T-helper 22 cell (primary cell): ENCODE results near the gene CEACAM3.
"Not testable (repeated sequence)": the region's sequence is repeated elsewhere in the genome, so short reads cannot be mapped to it uniquely, and the experiment has no call there.

Experiments
- DNase-seq: peaks from one replicate; pipeline ENCODE4 v3.0.0-alpha.2; 2020; ENCODE audit warnings: low read depth

CEACAM3 gene

DNA sequence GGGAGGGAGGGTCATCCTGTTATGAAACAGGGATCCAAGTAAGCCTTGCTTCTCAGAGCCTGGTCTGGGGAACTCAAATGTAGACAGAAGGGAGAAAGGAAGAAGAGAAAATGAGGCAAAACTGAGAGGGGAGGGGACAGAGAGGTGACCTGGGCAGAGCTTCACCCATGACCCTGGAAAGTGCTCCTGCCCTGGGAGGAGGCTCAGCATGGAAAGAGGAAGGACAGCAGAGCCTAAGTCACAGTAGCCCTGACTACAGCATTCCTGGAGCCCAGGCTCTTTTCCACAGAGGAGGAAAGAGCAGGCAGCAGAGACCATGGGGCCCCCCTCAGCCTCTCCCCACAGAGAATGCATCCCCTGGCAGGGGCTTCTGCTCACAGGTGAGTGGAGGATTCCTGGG lies at the start of gene CEACAM3:
CEACAM3 (plus strand) TSS at position 226 of the 400 bp plus-strand sequence; CDS start at position 317, 91 bp downstream.
- no peak for DNase-seq

DNA sequence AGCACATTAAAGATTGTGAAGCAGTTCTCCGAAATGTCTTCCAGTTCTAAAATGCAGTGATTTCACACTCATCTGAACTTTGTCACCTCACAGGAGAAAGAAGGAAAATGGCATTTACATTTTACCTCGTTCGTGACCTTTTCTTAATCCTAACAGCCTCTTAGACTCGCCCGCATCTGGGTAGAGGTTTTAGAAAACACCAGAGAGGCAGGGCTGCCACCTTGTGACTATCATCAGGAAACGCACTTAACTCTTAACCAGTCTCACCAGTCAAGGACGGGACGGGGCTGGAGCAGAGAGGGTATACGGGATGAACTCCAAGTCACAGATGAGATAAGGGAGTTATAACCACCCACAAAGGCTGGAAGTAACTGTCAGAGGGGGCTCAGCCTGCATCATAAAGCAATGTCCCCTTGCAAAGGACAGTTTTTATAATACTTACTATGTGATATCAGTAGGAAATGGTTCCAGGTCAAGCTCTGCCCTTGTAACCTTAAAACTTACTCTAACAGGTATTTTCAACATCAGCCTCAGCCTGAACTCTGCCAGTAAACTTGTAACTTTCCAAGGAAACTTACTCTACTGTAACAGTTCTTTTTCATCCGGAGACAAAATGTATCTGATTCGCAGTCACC lies 49.7 kb upstream of the CEACAM3 start:
- DNase-seq: no peak

DNA sequence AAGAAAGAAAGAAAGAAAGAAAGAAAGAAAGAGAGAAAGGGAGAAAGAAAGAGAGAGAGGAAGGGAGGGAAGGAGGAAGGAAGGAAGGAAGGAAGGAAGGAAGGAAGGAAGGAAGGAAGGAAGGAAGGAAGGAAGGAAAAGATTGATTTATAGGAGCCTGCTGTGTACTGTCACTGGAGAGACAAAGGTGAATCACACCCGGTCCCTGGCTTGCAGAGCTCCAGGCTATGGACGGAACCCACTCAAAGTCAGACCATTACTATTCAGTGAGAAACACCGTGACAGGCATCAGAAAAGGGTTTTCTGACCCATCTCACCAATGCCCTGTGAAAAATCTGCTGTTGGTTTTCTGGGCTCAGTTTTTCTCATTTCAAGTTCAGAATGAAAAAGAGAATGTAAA lies 48.4 kb upstream of the CEACAM3 start:
- DNase-seq: no peak

DNA sequence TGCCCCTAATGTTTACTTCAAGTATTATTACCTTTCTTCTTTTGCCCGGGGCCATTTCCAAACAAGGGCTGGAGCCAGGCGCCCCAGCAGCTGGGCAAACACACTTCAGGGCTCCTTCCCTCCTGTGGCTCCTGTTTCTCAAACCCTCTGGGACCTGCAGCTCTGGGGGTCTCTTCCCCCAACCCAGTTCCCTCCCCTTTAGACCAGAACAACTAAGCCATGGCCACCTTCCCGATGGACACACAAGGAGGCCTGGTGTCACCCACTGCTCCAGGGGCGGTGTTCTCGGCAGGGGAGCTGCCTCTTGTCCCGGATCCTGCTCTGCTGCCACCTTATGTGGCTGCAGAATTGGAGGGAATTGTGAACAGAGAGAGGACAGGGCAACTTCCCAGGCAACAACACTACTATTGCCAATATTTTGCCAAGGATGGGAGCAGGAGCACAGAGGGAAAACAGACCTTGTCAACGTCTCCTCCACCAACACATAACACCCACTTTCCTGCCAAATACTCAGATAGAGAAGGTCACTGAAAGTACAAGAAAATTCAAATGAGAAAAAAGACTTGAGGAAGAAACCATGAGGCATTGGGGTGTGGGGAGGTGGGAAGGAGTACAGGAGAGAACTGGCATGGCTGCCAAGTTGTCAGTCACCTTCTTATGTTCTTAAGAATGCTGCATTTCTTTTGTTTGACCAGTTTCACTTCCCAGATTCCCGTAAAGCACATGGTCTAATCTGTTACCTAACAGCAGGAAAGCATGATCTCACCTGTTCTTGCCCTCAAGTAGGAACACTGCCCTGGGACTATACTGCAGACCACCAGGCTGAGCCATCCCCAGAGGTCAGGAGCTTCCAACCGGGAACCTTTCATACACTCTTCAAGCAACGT lies 45.9 kb upstream of the CEACAM3 start:
- not testable (repeated sequence) for DNase-seq

DNA sequence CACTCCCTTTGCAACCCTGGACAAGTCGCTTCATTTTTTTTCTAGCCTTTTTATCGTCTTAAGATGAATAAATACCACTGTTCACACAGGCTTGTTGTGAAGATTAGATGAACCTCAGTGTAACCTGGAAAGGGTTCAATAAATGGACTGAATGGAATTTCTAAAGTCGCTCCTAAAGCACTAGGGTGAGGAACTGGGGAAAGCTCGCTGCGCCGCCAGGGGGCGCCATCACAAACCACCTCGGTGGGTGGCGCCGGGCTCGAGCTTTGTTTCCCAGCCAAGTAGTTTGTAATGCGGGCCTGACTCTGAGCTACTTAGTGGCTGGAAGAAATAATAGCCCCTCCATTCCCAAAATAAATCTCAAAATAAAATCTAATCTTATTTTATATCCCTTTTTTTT lies 43.2 kb upstream of the CEACAM3 start:
- peak; percentile 27 for DNase-seq

DNA sequence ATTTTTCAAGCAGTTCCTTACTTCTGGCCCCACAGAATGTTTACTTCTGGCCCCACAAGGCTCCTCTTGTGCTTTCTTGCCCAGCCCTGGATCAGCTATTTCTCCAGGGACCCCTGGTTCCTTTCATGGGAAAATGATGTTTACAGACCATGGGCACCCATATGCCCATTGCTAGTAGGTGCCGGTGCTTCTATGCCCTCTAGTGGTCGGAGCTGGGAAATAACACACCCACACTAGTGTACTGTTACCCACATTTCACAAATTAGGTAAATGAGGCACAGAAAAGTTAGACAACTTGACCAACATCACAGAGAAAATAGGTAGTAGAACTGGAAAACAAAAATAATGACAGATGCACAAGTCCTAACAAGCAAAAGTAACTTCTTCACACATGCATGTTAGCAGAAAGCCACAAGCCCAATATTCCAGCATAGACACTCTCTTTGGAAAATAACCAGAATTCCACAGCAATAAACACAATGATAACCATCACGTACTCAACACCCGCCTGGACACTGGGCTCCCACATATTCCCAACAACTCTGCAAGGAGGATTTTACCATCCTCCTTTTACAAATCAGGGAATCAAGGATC lies 42.4 kb upstream of the CEACAM3 start:
- DNase-seq: peak; percentile 23

DNA sequence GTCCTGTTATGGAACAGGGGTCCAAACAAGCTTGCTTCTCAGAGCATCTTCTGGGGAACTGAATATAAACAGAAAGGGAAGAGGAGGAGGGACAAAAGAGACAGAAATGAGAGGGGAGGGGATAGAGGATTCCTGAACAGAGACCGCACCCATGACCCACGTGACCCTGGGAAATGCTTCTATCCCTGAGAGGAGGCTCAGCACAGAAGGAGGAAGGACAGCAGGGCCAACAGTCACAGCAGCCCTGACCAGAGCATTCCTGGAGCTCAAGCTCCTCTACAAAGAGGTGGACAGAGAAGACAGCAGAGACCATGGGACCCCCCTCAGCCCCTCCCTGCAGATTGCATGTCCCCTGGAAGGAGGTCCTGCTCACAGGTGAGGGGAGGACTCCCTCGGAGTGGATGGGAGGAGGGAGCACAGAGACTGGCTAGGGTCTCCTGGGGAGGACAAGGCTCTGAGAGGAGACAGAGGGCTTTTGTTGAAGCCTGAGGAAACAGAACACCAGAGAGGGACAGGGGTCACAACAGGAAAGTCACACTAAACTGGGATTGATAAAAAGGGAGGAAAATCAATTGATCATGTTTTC lies 41.0 kb upstream of the CEACAM3 start, which contains the start of gene CEACAM6:
CEACAM6 (plus strand) TSS at position 203 of the 586 bp plus-strand sequence; CDS start at position 312, 109 bp downstream.
- DNase-seq: no peak

DNA sequence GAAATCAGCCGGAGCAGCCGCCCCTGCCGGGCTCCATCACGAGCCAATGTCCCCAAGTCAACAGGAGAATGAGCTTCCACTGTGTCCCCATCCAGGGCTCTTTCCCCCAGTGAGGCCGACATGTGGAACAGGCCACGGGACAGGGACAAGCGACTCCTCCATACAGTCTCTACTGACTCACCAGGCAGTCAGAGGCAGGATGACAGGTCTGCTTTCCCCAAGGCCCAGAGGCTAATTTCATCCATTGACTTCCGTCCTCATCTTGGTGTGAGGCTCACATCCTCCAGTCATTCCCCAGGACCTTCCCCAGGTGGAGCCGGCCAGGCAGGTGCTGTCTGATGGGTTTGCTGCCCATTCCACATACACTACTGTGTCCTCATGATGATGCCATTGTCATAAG lies 37.5 kb upstream of the CEACAM3 start:
- no peak for DNase-seq

DNA sequence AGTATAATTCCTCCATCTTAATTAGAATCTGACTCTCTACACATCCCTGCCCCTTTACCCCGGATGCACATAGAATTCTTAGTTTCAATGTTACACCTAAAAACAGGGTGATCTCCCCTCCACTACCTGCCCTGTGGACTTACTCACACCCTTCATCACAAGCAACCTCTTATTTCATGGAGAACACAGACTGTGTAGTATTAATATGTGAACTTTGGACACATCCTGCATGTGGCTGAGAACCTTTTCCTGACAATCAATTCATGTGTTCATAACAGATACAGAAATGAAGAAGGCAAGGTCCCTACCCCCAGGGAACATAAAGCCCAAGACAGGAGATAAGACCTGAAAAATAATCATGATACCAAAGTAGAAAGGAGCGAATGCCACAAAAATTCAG lies 29.3 kb upstream of the CEACAM3 start:
- DNase-seq: no peak

DNA sequence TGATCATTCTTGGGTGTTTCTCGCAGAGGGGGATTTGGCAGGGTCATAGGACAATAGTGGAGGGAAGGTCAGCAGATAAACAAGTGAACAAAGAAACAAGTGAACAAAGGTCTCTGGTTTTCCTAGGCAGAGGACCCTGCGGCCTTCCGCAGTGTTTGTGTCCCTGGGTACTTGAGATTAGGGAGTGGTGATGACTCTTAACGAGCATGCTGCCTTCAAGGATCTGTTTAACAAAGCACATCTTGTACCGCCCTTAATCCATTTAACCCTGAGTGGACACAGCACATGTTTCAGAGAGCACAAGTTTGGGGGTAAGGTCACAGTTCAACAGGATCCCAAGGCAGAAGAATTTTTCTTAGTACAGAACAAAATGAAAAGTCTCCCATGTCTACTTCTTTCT lies 28.3 kb upstream of the CEACAM3 start:
- DNase-seq: not testable (repeated sequence)

DNA sequence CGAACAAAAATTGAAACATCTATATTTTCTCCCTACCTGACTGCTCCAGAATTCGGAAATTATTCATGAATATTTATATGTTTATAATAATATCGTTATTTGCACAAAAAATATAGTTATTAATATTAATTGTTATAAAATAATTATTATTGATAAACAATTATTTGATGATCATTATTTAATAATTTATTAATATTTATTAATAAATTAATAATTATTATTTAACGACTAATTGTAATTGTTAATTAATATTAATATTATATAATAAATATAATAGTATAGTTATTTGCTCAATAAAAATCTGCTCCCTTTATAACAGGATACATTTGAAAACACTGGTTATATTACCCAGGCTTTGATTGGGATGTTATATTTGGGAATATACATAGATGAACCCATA lies 26.8 kb upstream of the CEACAM3 start:
- DNase-seq: no peak

DNA sequence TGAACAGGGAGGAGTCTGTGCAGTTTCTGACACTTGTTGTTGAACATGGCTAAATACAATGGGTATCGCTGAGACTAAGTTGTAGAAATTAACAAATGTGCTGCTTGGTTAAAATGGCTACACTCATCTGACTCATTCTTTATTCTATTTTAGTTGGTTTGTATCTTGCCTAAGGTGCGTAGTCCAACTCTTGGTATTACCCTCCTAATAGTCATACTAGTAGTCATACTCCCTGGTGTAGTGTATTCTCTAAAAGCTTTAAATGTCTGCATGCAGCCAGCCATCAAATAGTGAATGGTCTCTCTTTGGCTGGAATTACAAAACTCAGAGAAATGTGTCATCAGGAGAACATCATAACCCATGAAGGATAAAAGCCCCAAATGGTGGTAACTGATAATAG lies 25.0 kb upstream of the CEACAM3 start:
- DNase-seq: no peak

DNA sequence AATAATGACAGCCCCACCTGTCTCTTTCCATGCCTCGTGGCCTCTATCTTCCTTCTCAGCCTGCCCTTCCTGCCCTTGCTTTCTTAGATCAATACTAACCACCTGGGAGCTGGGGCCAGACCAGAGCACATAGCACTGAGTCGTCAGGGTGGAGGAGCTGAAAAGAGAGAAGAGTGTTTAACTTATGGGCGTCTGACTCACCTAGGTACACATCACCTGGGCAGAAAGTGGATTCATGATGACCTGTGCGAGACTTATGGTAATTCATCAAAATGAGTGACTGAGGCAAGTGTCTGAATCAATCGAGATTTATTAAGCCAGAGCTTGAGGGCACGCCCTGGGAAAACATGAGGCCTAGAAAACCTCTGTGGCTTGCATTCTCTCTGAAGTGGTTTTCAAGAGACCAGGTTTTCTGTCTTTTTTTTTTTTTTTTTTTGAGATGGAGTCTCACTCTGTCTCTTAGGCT lies 21.8 kb upstream of the CEACAM3 start:
- peak; percentile 26 for DNase-seq

DNA sequence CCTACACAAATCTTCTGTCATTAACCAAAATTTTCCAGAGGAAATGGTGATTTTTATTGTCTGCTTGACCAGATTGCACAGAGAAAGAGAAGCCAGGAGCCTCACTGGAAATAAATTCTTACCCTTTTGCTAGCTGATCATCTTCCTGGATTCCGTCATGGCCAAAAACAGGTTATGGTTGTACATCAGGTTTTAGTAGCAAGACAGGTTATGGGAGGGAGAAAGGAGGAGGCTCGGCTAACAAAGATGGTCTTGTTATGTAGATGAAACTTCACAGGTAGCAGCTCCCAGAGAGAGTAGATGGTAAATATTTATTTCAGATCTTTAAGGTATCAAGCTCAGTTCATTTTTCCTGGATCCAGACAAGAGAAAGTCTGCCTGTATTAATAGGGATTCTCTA lies 19.7 kb upstream of the CEACAM3 start:
- DNase-seq: no peak

DNA sequence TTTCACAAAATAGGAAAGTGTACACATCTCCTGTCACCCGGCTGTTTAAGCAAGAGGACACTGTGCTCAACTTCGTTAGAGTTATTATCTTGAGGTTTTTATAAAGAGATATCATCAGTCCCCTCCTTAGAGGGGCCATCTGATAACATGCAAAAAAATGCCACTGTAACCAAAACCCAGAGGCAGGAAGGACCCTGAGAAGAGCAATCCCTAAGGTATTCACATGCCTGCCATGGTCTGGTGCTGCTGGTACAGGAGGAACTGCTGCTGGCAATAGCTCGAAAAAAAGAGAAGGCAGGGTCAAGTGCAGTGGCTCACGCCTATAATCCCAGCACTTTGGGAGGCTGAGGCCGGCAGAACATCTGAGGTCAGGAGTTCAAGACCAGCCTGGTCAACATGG lies 12.8 kb upstream of the CEACAM3 start:
- no peak for DNase-seq

DNA sequence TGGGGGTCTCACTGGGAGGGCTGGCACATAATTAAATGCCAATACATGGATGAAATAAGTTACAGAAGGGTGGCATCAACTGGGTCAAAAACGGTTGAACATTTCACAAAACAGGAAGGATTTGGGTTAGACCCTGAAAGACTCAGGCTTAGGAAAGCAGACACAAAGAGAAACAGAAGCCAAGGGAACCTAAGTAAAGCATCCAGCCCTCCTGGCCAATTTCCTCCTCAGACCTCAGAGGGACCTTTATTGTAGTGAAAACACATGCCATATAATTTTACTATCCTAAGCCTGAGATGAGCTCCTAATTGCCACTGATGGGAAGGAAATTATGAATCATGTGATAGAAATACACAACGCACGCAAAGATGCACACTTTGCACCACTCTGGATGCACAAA lies 12.1 kb upstream of the CEACAM3 start:
- no peak for DNase-seq

DNA sequence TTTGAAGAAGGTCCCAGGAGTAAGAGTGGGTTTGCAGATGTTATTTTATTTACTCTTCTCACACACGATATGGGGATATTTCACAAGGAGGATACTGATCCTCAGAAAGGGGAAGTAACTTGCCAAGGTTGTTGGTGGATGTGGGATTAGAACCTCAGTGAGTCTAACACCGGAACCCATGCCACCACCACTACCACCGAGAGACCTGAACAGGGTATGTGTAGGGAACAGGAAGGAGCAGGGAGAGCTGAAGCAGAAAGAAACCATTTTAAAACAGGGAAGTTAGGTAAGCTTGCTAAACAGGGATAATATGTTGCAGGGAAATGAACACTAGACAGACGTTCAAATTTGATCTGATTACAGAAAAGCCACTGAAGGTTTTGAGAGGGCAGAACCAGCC lies 11.6 kb upstream of the CEACAM3 start:
- DNase-seq: no peak

DNA sequence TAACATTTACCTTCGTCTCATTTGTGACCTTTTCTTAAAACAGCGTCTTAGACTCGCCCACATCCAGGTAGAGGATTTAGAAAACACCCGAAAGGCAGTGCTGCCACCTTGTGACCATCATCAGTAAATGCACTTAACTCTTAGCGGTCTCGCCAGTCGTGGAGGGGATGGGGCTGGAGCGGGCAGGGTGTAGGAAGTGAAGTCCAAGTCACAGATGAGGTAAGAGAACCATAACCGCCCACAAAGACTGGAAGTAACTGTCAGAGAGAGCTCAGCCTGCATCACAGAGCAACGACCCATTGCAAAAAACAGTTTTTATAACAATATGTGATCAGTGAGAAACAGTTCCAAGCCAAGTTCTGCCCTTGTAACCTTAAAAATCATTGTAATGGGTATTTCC lies 10.7 kb upstream of the CEACAM3 start:
- DNase-seq: peak; percentile 46

DNA sequence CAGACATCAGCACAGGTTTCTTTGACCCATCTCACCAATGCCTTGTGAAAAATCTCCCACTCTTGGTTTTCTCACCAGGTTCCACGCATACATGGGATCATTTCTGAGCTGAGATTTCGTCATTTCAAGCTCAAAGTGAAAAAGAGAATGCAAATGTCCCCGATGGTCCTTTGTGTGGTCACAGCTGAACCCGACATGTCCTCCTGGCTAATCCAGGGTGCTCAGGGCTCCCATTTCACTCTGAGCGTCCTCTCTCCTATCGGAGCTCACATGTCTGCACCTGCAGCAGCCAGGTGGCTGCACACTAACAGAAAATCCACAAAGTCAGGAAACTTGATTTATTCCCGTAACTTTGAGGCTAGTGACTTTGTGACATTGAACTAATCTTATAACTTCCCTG lies 9.3 kb upstream of the CEACAM3 start:
- DNase-seq: no peak

DNA sequence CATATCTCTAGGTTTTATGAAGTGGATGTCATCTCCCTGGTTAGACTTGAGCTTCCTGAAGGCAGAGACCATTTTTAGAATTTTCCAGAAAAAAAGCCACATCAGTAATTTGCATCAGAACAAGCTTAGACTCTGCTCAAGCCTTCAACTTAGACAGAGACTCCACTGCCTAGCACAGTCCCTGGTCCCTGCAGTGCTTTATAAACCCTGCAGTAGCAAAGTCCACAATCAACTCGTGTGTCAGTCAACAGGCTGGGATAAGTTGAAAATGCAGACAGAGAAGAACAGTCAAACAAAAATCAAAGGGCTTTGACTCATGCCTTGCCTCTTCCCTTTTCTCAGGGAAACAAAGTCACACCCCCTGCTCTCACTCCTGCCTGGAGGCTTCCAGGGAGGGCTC lies 7.9 kb upstream of the CEACAM3 start:
- not testable (repeated sequence) for DNase-seq

DNA sequence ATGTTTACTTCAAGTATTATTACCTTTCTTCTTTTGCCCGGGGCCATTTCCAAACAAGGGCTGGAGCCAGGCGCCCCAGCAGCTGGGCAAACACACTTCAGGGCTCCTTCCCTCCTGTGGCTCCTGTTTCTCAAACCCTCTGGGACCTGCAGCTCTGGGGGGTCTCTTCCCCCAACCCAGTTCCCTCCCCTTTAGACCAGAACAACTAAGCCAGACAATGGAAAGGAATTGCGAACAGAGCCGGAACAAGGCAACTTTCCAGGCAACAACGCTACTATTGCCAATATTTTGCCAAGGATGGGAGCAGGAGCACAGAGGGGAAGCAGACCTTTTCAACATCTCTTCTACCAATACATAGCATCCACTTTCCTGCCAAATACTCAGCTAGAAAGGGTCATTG lies 7.3 kb upstream of the CEACAM3 start:
- not testable (repeated sequence) for DNase-seq
